ENCODE measurements around the gene PFKL. TPM values are rescaled to one million over a fixed set of nuclear protein-coding genes. Genes with fewer than 3 reads are reported as not detected.
A peak's percentile ranks its signal among the peaks of the same experiment; 100 is the strongest.
"Not testable (repeated sequence)": the region's sequence is repeated elsewhere in the genome, so short reads cannot be mapped to it uniquely, and the experiment has no call there.

PFKL gene
- total RNA-seq, 4 donors from 2014 or later = 185 to 288 (median 249) TPM

DNA sequence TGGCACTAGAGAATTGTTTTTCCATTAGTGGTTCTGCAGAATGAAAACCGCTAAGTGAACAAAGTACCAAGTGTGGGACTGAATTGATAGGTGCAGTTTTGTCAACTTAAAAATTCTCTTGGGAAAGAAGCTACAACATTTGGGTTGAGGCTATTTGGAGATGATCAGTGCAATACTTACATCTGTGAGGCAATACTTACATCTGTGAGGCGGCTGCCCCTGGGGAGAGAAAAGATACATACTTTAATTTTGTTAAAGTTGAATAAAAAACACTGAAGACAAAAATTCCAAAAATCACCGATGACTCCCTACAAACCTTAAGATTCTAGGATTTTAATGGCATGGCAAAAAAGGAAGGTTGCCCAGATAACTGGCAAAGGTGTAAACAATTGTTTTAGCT, 37.6 kb downstream of the PFKL start:
- H3K4me1 ChIP-seq = peaks cover 6 to 18% (median 14%) of the 10 kb centered on the region in 4 donors

DNA sequence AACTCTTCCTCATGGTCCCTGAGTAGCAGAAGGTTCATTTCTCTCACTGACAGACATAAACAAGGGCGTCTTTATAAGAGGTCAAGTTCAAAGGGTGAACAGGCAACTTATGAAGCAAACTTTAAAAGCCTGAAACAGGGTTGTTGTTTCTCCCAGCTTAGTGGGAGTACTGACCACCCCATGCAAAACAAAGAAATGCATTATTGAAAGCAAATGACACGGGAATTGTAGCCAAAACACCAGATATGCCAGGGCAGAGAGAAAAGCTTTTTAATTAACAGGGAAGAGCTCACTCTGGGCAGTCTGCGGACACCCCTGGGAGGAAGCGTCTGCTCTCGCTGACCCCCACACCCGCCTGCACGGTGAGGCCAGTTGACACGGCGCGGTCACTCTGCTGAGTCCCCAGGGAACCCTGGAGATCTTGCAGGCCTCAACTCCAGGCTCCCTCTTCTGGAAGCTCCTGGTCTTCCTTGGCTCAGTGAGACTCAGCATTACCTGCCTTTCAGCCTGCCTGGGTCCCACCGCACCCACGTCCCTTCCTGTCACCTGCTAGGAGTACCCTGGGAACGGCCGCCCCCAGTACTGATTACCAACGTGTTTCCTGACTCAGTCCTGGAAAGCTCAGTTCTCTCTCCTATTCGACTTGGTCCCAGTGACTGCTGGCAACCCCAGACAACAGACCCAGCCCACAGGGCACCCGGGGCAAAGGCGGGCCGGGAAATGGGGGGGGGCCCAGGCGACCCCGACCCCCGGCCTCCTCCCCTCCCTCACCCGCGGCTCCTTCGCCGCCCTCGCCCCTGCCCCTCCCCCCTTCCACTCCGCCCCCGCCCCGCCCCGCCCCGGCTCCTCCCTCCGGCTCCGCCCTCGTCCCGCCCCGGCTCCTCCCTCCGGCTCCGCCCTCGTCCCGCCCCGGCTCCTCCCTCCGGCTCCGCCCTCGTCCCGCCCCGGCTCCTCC, 38.4 kb downstream of the PFKL start:
- H3K4me3 ChIP-seq = peak overlapping the region; percentile 29 to 63 (median 36)
- DNase-seq = peak; percentile 70
- H3K27me3 ChIP-seq = no peaks in the 10 kb centered on the region
- WGBS, 2 donors (ENCODE audit: low coverage in 1 of 2) = 14 to 34% methylated on average over 3 to 21 of the region's 47 CpGs
- peak overlapping the region; percentile 91 to 97 (median 95) for H3K27ac ChIP-seq
- peaks cover 6 to 18% (median 14%) of the 10 kb centered on the region in 4 donors for H3K4me1 ChIP-seq
- no peaks in the 10 kb centered on the region for H3K9me3 ChIP-seq
- H3K36me3 ChIP-seq = peaks cover 0 to 4% (median 0%) of the 10 kb centered on the region in 4 donors
- intact Hi-C loops (cut with DNase I; ENCODE audit: low total_unique reads) = loop anchor here (10.0 kb wide), 1 partner anchor 117 kb away; the partner anchor contains the start of gene LRRC3
- TF ChIP-seq POLR2A (IDR thresholded peaks at IDR 0.05) = no peak
- TF ChIP-seq POLR2AphosphoS5 (IDR thresholded peaks at IDR 0.05) = peak in 1 of 3 donors; percentile 17
- TF ChIP-seq, protein P1, sequence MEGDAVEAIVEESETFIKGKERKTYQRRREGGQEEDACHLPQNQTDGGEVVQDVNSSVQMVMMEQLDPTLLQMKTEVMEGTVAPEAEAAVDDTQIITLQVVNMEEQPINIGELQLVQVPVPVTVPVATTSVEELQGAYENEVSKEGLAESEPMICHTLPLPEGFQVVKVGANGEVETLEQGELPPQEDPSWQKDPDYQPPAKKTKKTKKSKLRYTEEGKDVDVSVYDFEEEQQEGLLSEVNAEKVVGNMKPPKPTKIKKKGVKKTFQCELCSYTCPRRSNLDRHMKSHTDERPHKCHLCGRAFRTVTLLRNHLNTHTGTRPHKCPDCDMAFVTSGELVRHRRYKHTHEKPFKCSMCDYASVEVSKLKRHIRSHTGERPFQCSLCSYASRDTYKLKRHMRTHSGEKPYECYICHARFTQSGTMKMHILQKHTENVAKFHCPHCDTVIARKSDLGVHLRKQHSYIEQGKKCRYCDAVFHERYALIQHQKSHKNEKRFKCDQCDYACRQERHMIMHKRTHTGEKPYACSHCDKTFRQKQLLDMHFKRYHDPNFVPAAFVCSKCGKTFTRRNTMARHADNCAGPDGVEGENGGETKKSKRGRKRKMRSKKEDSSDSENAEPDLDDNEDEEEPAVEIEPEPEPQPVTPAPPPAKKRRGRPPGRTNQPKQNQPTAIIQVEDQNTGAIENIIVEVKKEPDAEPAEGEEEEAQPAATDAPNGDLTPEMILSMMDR (IDR thresholded peaks at IDR 0.05) = peak; percentile 7 to 55 (median 33)
- in situ Hi-C loops (cut with MboI; ENCODE audit: low pct_ligation_motif_present in 1 of 4, low pct_unique_long_range_greater_than_20kb in 1 of 4, low sequenced_read_pairs in 3 of 4) = no loop called here

More for the DNA sequence above, 37.6 kb downstream of the PFKL start:
- peaks cover 0 to 4% (median 0%) of the 10 kb centered on the region in 4 donors for H3K36me3 ChIP-seq
- no peaks in the 10 kb centered on the region for H3K27me3 ChIP-seq
- intact Hi-C loops (cut with DNase I; ENCODE audit: low total_unique reads) (loop anchor here (10.0 kb wide), 1 partner anchor 117 kb away; the partner anchor contains the start of gene LRRC3), in situ Hi-C loops (cut with MboI; ENCODE audit: low pct_ligation_motif_present in 1 of 4, low pct_unique_long_range_greater_than_20kb in 1 of 4, low sequenced_read_pairs in 3 of 4) (no loop called here)
- H3K4me3 ChIP-seq = no peak overlapping the region
- H3K9me3 ChIP-seq = no peaks in the 10 kb centered on the region
- 61 to 63% methylated on average over 3 of the region's 3 CpGs for WGBS, 2 donors (ENCODE audit: low coverage in 1 of 2)
- H3K27ac ChIP-seq = peak overlapping the region; percentile 91 to 97 (median 95)
- DNase-seq = no peak
- TF ChIP-seq EP300 (IDR thresholded peaks at IDR 0.05; ENCODE audit: low read depth) (no peak), POLR2AphosphoS5 (IDR thresholded peaks at IDR 0.05) (no peak), POLR2A (IDR thresholded peaks at IDR 0.05) (no peak)
- TF ChIP-seq, protein P1 (IDR thresholded peaks at IDR 0.05) = no peak

DNA sequence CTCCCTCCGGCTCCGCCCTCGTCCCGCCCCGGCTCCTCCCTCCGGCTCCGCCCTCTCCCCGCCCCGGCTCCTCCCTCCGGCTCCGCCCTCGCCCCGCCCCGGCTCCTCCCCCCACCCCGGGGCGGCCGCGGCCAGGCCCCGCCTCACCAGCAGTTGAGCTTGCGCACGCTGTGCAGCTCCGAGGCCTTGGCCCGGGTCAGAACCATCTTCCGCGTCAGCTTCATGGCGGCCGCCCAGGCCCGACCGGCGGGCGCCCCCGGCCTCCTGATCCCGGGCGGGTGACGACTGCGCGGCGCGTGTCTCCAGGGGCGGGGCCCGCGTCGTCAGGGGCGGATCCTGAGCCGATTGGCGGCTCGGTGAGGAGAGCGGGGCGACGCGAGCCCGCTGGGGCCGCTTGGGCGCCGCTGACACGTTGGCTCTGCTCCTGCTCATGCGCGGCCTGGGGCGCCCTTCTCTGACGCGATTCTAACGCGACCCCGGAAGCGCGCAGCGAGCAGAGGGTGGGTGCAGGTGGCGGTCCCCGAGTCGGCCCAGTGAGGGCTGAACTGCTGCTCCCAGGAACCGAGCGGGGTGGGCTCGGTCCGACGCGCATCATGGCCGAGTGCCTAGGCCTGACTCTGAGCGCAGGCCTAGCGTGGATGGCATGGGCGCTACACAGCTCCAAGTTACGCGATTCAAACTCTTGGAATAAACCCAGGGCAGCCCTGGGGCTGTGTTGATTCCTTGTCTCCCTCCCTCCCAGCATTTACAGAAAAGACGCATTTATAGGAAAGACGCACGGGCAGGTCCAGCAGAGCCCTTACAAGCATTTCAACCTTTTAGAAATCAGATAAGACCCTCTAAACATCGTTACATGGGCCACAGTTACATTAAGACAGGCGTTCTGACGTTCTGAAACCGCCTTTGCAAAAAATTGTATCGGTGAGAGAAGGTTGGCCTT, 39.4 kb downstream of the PFKL start, which contains the start of gene CFAP410:
CFAP410 (minus strand) TSS at position 420 of the 940 bp plus-strand sequence; CDS start at position 224, 196 bp downstream.
- no peaks in the 10 kb centered on the region for H3K27me3 ChIP-seq
- peak within 1 kb of the TSS; percentile 33 to 66 (median 58) for H3K4me3 ChIP-seq
- peaks cover 0 to 4% (median 0%) of the 10 kb centered on the region in 4 donors for H3K36me3 ChIP-seq
- TF ChIP-seq EP300 (IDR thresholded peaks at IDR 0.05; ENCODE audit: low read depth) = peak; percentile 35
- peak; percentile 97 for TF ChIP-seq POLR2A (IDR thresholded peaks at IDR 0.05)
- peak; percentile 95 to 99 (median 99) for TF ChIP-seq POLR2AphosphoS5 (IDR thresholded peaks at IDR 0.05)
- TF ChIP-seq, protein P1 (IDR thresholded peaks at IDR 0.05) = peak in 1 of 5 experiments; percentile 24
- in situ Hi-C loops (cut with MboI; ENCODE audit: low pct_ligation_motif_present in 1 of 4, low pct_unique_long_range_greater_than_20kb in 1 of 4, low sequenced_read_pairs in 3 of 4) = no loop called here
- 0 to 1% methylated on average over 1 to 53 of the region's 90 CpGs for WGBS, 2 donors (ENCODE audit: low coverage in 1 of 2)
- peak; percentile 95 for DNase-seq
- intact Hi-C loops (cut with DNase I; ENCODE audit: low total_unique reads) = loop anchor here (10.0 kb wide), 1 partner anchor 116 kb away; the partner anchor contains the start of gene LRRC3
- peak within 1 kb of the TSS; percentile 91 to 97 (median 95) for H3K27ac ChIP-seq
- H3K9me3 ChIP-seq = no peaks in the 10 kb centered on the region
- H3K4me1 ChIP-seq = peaks cover 6 to 18% (median 14%) of the 10 kb centered on the region in 4 donors

DNA sequence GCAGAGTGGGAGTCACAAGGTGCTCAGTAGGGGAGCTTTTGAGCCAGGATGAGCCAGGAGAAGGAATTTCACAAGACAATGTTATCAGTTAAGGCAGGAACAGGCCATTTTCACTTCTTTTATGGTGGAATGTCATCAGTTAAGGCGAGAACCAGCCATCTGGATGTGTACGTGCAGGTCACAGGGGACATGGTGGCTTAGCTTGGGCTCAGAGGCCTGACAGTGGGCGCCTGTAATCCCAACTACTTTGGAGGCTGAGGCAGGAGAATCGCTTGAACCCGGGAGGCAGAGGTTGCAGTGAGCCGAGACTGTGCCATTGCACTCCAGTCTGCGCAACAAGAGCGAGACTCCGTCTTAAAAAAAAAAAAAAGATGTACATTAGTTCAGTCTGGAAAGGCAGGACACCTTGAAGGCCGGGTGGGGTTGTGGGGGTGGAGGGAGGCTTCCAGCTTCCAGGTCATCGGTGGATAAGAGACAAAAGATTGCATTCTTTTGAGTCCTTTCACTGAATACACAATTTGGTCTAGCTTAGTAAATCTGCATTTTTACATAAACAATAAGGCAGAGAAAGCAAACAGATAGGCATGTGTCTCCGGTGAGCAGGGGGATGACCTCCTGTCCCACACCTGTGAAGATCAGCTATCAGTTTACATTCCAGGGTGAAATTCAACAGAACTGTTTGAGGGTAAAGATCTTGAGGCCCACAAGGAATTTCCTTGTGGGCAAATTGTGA, 42.0 kb downstream of the PFKL start:
- WGBS, 2 donors (ENCODE audit: low coverage in 1 of 2) = 78 to 82% methylated on average over 8 to 12 of the region's 12 CpGs
- in situ Hi-C loops (cut with MboI; ENCODE audit: low pct_ligation_motif_present in 1 of 4, low pct_unique_long_range_greater_than_20kb in 1 of 4, low sequenced_read_pairs in 3 of 4) = loop anchor here in 1 of 4 donors (10.0 kb wide), 1 partner anchor 113 kb away; the partner anchor contains the start of gene LRRC3
- H3K9me3 ChIP-seq; H3K27me3 ChIP-seq; DNase-seq; intact Hi-C loops (cut with DNase I; ENCODE audit: low total_unique reads); H3K36me3 ChIP-seq; H3K27ac ChIP-seq; H3K4me3 ChIP-seq: not testable (repeated sequence)
- peaks cover 6 to 18% (median 14%) of the 10 kb centered on the region in 4 donors for H3K4me1 ChIP-seq

DNA sequence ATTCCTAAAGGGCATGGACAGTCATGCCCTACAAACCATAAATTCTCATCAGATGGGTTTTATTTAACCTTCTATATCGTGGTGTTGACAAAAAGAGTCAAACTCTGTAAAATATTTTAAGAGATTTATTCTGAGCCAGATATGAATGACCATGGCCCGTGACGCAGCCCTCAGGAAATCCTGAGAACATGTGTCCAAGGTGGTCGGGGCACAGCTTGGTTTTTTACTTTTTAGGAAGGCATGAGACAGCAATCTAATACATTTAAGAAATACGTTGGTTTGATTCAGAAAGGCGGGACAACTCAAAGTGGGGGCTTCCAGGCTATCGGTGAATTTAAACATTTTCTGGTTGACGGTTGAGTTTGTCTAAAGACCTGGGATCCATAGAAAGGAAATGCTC, 43.1 kb downstream of the PFKL start:
- H3K27ac ChIP-seq; H3K4me3 ChIP-seq; intact Hi-C loops (cut with DNase I; ENCODE audit: low total_unique reads); DNase-seq; H3K9me3 ChIP-seq; H3K36me3 ChIP-seq; H3K27me3 ChIP-seq: not testable (repeated sequence)
- 70 to 81% methylated on average over 8 of the region's 8 CpGs for whole genome bisulfite sequencing, 2 donors (ENCODE audit: low coverage in 1 of 2)
- peaks cover 6 to 13% (median 9%) of the 10 kb centered on the region in 4 donors for H3K4me1 ChIP-seq
- in situ Hi-C loops (cut with MboI; ENCODE audit: low pct_ligation_motif_present in 1 of 4, low pct_unique_long_range_greater_than_20kb in 1 of 4, low sequenced_read_pairs in 3 of 4) = loop anchor here in 1 of 4 donors (10.0 kb wide), 1 partner anchor 112 kb away; the partner anchor contains the start of gene LRRC3
